SK-N-SH treated with all-trans-retinoic acid at 6 μM for 48 hours (cell line): ENCODE data around the gene DENND1A.

Experiments
- ARNTL ChIP-seq: fragments of 450-650 bp; formaldehyde crosslinking; IDR thresholded peaks from 2 replicates; pipeline ENCODE4 v1.5.0; 2020; ENCODE audit warnings: low read depth, mild to moderate bottlenecking, moderate library complexity, borderline replicate concordance
- BACH2 ChIP-seq: fragments of 250-450 bp; sonication (Bioruptor Pico); IDR thresholded peaks from 2 replicates; pipeline ENCODE4 v1.9.0; 2021; ENCODE audit warnings: mild to moderate bottlenecking, borderline replicate concordance
- CREB5 ChIP-seq: fragments of 250-450 bp; sonication (Bioruptor Pico); IDR thresholded peaks from 2 replicates; pipeline ENCODE4 v1.5.1; 2020; ENCODE audit warnings: low read depth, mild to moderate bottlenecking, moderate library complexity
- CSDC2 ChIP-seq: fragments of 250-450 bp; sonication (Bioruptor Pico); IDR thresholded peaks from 2 replicates; pipeline ENCODE4 v1.5.0; 2020; ENCODE audit warnings: mild to moderate bottlenecking, moderate library complexity
- CSRNP3 ChIP-seq: fragments of 250-450 bp; sonication (Bioruptor Pico); IDR thresholded peaks from 2 replicates; pipeline ENCODE4 v1.5.1; 2021; ENCODE audit warnings: mild to moderate bottlenecking, moderate library complexity
- ISL1 ChIP-seq: fragments of 250-450 bp; sonication (Bioruptor Pico); IDR thresholded peaks from 2 replicates; pipeline ENCODE4 v2.1.2; 2022; ENCODE audit warnings: mild to moderate bottlenecking, moderate library complexity
- OSR1 ChIP-seq: fragments of 250-450 bp; sonication (Bioruptor Pico); IDR thresholded peaks from 2 replicates; pipeline ENCODE4 v1.8.0; 2022; ENCODE audit warnings: moderate library complexity, mild to moderate bottlenecking, inconsistent platforms
- PATZ1 ChIP-seq: fragments of 250-450 bp; sonication (Bioruptor Pico); IDR thresholded peaks from 2 replicates; pipeline ENCODE4 v1.8.0; 2020; ENCODE audit warnings: mild to moderate bottlenecking, moderate library complexity, borderline replicate concordance
- RARB ChIP-seq: fragments of 250-450 bp; sonication (Bioruptor Pico); IDR thresholded peaks from 2 replicates; pipeline ENCODE4 v1.8.0; 2021; ENCODE audit warnings: mild to moderate bottlenecking, moderate library complexity
- TOX ChIP-seq: fragments of 250-450 bp; sonication (Bioruptor Pico); IDR thresholded peaks from 2 replicates; pipeline ENCODE4 v1.8.0; 2021; ENCODE audit warnings: mild to moderate bottlenecking, moderate library complexity, borderline replicate concordance
- ZFP3 ChIP-seq: fragments of 250-450 bp; sonication (Bioruptor Pico); IDR thresholded peaks from 2 replicates; pipeline ENCODE4 v1.5.0; 2020; ENCODE audit warnings: mild to moderate bottlenecking, moderate library complexity
- ZFP30 ChIP-seq: fragments of 450-650 bp; formaldehyde crosslinking; IDR thresholded peaks from 2 replicates; pipeline ENCODE4 v1.5.0; 2022; ENCODE audit warnings: mild to moderate bottlenecking, moderate library complexity
- ZNF565 ChIP-seq: fragments of 450-650 bp; formaldehyde crosslinking; conservative IDR thresholded peaks from 2 replicates; pipeline ENCODE4 v1.5.0; 2020; ENCODE audit warnings: low read depth, mild to moderate bottlenecking, moderate library complexity
- ZNF70 ChIP-seq: fragments of 450-650 bp; formaldehyde crosslinking; IDR thresholded peaks from 2 replicates; pipeline ENCODE4 v1.5.0; 2020; ENCODE audit warnings: mild to moderate bottlenecking, moderate library complexity

GRCh38 chr9:123864251-123864650, 65.7 kb downstream of the DENND1A start:
- TF ChIP-seq BACH2 (CRISPR knock-in tag) = no peak
- no peak for TF ChIP-seq ZNF565 (CRISPR knock-in tag)
- TF ChIP-seq OSR1 (CRISPR knock-in tag) = no peak
- TF ChIP-seq ISL1 = no peak
- no peak for TF ChIP-seq ARNTL (CRISPR knock-in tag)
- TF ChIP-seq RARB (CRISPR knock-in tag) = no peak
- TF ChIP-seq TOX (CRISPR knock-in tag) = no peak
- no peak for TF ChIP-seq CSRNP3
- TF ChIP-seq PATZ1 (CRISPR knock-in tag) = no peak
- TF ChIP-seq ZFP30 (CRISPR knock-in tag) = no peak
- TF ChIP-seq CSDC2 (CRISPR knock-in tag) = no peak
- no peak for TF ChIP-seq ZNF70 (CRISPR knock-in tag)
- no peak for TF ChIP-seq CREB5 (CRISPR knock-in tag)
- no peak for TF ChIP-seq ZFP3 (CRISPR knock-in tag)
